Activated T-cell treated with anti-CD3 and anti-CD28 coated beads, Interleukin-2, amount 50 U/mL, for 72 hours (primary cell): Measurements from ENCODE around the gene GJA4. TPM values are rescaled to one million over a fixed set of nuclear protein-coding genes. Genes with fewer than 3 reads are reported as not detected.

Experiments
- ATAC-seq, 2 donors: fragments of 150-1000 bp; cut with Tn5 transposase; replicated peaks in 1 of 2; 2 replicates each; pipeline ENCODE4 v1.10.0; 2021; ENCODE audit warnings: moderate library complexity in 2 of 2, mild to moderate bottlenecking in 1 of 2
- DNase-seq, 2 donors: peaks; one replicate each; pipeline ENCODE4 v3.0.0; 2021 to 2022; ENCODE audit warnings: mixed read lengths in 1 of 2
- H3K27ac Mint-ChIP-seq: one replicate; pipeline ENCODE4 v1.8.0; 2022; ENCODE audit warnings: mild to moderate bottlenecking, moderate library complexity, mixed read lengths
- H3K27me3 Mint-ChIP-seq: one replicate; pipeline ENCODE4 v1.8.0; 2022; ENCODE audit warnings: low read depth, mixed read lengths
- H3K36me3 Mint-ChIP-seq, 2 donors: one replicate each; pipeline ENCODE4 v1.8.0; 2022; ENCODE audit warnings: mixed read lengths in 2 of 2, mild to moderate bottlenecking in 1 of 2; ENCODE audit not compliant: insufficient read depth in 2 of 2
- H3K4me1 Mint-ChIP-seq: one replicate; pipeline ENCODE4 v1.8.0; 2022; ENCODE audit warnings: low read depth, mixed read lengths
- H3K4me3 Mint-ChIP-seq, 2 donors: one replicate each; pipeline ENCODE4 v1.8.0; 2022; ENCODE audit warnings: mild to moderate bottlenecking in 2 of 2, mixed read lengths in 2 of 2, moderate library complexity in 2 of 2
- H3K9me3 Mint-ChIP-seq, 2 donors: one replicate each; pipeline ENCODE4 v1.8.0; 2022; ENCODE audit warnings: mixed read lengths in 2 of 2
- total RNA-seq, 2 donors: library from RNA; stranded (reverse); gene quantifications; one replicate each; pipeline ENCODE4 v1.2.3, GENCODE V29; 2022

The GJA4 gene
- total RNA-seq, 2 donors from 2014 or later = 0.17 to 0.44 TPM

DNA sequence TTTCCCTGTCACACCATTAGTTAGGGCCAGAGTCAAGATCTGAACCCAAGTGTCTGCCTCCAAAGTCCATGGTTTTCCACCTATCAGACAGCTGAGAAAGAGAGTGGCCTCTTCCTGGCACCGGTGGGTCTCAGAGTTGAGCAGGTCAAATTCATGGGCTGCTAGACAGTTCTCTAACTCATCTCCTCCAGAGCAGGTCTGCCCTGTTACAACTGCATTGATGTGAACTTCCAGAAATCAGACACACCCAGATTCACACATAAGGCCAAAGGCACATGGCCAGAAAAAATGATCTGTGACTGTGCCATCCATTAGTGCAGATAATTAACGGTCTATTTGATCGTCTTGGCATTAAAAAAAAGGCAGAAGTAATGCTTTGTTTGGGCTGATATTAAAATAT lies 49.3 kb downstream of the GJA4 start:
- Mint-ChIP-seq H3K4me3 (no peak overlapping the region), H3K27ac (no peak overlapping the region), H3K9me3 (no peaks in the 10 kb centered on the region), H3K36me3 (peaks cover 0 to 1% of the 10 kb centered on the region in 2 donors), H3K27me3 (no peaks in the 10 kb centered on the region), H3K4me1 (no peaks in the 10 kb centered on the region)
- ATAC-seq (no peak), DNase-seq (no peak)

DNA sequence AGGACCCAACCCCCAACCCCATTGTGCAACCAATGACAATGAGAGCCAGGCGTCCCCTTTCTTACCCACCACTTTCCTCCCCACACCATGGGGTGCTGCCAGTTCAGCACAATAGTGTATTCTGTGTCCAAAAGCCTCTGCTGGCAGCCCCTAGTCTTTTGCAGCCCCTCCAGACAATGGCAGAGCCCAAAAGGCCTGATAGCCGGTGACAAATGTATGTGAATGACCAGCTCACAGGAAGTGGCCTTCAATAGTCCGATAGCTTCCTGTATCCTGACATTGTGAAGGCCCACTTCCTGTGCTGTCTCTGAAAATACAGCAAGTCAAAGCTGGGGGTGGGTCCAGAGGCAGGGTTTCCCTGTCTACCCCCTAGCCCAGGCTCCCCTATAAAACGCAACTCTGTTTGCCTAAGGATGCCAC lies 50.2 kb downstream of the GJA4 start:
- Mint-ChIP-seq H3K4me1 (no peaks in the 10 kb centered on the region), H3K9me3 (no peaks in the 10 kb centered on the region), H3K27ac (no peak overlapping the region), H3K36me3 (peaks cover 0 to 1% of the 10 kb centered on the region in 2 donors), H3K27me3 (no peaks in the 10 kb centered on the region), H3K4me3 (no peak overlapping the region)
- ATAC-seq (no peak), DNase-seq (no peak)

DNA sequence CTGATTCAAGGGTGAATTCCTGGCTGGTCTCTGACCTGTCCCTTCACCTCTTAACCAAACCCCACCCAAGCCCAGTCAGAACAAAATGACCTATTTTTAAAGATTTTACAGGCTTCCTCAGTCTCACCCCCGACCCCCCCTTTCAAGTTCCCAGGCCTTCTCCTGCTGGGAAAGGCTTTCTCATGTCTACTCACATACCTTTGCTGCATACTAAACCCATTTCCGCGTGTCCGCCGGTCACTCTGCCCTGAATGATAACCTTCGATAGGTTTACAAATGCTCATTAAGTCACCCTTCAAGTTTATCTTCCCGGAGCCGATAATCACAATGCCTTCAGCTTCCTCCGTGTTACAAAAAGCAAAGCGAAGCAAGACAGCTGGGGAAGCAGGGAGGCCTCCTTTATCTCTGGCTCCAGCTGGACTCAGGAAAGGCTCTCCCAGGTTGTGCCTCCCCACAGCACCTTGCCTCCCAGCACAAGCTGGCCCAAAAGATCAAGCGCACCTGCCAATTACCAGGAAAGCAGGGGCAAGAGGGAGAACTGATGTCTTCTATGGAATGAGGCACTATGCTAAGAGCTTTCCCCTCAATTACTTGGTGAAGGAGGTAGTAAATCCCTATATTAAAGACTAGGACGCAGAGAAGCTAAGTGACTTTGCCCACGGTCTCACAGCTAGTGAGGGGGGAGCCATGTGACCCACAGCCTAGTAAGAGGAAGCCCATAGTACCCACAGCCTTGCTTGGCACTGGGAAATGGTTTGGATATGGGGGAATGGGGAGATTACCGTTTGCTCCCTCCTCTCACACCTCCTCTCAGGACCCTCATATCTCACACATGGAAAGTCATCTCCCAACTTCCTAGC lies 50.8 kb downstream of the GJA4 start:
- no peaks in the 10 kb centered on the region for H3K27me3 Mint-ChIP-seq
- no peak overlapping the region for H3K27ac Mint-ChIP-seq
- H3K36me3 Mint-ChIP-seq = no peaks in the 10 kb centered on the region
- no peaks in the 10 kb centered on the region for H3K4me1 Mint-ChIP-seq
- ATAC-seq (no peak), DNase-seq (no peak)
- no peak overlapping the region for H3K4me3 Mint-ChIP-seq
- no peaks in the 10 kb centered on the region for H3K9me3 Mint-ChIP-seq

DNA sequence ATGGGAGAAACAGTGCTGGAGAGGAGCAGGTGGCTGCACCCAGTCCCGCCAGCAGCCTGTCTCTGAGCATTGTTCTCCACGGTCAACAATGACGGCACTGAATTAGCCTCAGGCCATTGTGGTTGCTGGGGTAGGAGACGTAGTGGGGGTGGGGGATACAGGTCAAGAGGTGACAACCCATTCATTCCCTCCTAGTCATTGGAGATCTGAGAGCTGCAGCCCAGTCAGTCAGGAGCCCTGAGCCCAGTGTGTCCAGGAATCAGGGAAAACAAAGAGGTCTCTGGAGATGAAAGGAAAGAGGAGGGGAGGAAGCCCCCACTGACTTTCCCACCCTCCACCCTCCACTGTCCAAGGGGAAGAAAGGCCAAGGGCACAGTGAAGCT lies 51.4 kb downstream of the GJA4 start:
- no peaks in the 10 kb centered on the region for H3K4me1 Mint-ChIP-seq
- H3K36me3 Mint-ChIP-seq = peaks cover 2 to 3% of the 10 kb centered on the region in 2 donors
- DNase-seq (no peak), ATAC-seq (no peak)
- H3K9me3 Mint-ChIP-seq = no peaks in the 10 kb centered on the region
- H3K27me3 Mint-ChIP-seq = no peaks in the 10 kb centered on the region
- H3K4me3 Mint-ChIP-seq = no peak overlapping the region
- no peak overlapping the region for H3K27ac Mint-ChIP-seq

Other genes with a start within 250 kb of the GJA4 start
- not detected for gene GJB5, start 38.0 kb upstream of the GJA4 start, total RNA-seq
- not detected for gene GJB4, start 33.3 kb upstream of the GJA4 start, total RNA-seq
- not detected for gene GJB3, start 11.8 kb upstream of the GJA4 start, total RNA-seq
- 10 to 100 TPM; 50.8 to 52.8 TPM for gene SMIM12, start 66.8 kb downstream of the GJA4 start, total RNA-seq
- gene DLGAP3, start 136.7 kb downstream of the GJA4 start, total RNA-seq = 1 to 10 TPM; 1.4 to 1.8 TPM
- gene TMEM35B, start 192.3 kb downstream of the GJA4 start, total RNA-seq = 10 to 100 TPM; 27.1 to 29.8 TPM
- 10 to 100 TPM; 35.7 to 36.8 TPM for gene ZMYM6, start 238.9 kb downstream of the GJA4 start, total RNA-seq